Kidney (tissue), 14 donors: Measurements from ENCODE around the gene CFL2. TPM values are rescaled to one million over a fixed set of nuclear protein-coding genes. Genes with fewer than 3 reads are reported as not detected.
A peak's percentile ranks its signal among the peaks of the same experiment; 100 is the strongest.

ENCODE experiments used
- DNase-seq, 5 donors: peaks; one replicate each; pipeline ENCODE4 v3.0.0-alpha.2; 2013 to 2020
- FAIRE-seq: peaks from 2 replicates; lab custom pipeline; 2012; peaks lifted over from hg19 to GRCh38; lab: Jason Lieb, UNC
- H3K27ac ChIP-seq, 2 donors: one replicate each; pipeline ENCODE4 v1.7.0; 2013; ENCODE audit warnings: low read depth in 2 of 2, low read length in 2 of 2, inconsistent platforms in 1 of 2
- H3K27me3 ChIP-seq: one replicate; pipeline ENCODE4 v1.7.1; 2013; ENCODE audit warnings: low read length, inconsistent platforms; ENCODE audit not compliant: control insufficient read depth, insufficient read depth
- H3K36me3 ChIP-seq, 3 donors: one replicate each; pipeline versions ENCODE4 v1.7.0 to v1.7.1; 2013; ENCODE audit warnings: low read length in 3 of 3, control low read depth in 1 of 3, inconsistent platforms in 1 of 3; ENCODE audit not compliant: insufficient read depth in 3 of 3, control insufficient read depth in 2 of 3
- H3K4me1 ChIP-seq, 3 donors: one replicate each; pipeline versions ENCODE4 v1.7.0 to v1.7.1; 2013; ENCODE audit warnings: low read length in 3 of 3, inconsistent platforms in 1 of 3, low read depth in 1 of 3; ENCODE audit not compliant: control insufficient read depth in 2 of 3, insufficient read depth in 2 of 3
- H3K4me3 ChIP-seq, 3 donors: one replicate each; pipeline versions ENCODE4 v1.7.0 to v1.8.1; 2013; ENCODE audit warnings: low read length in 3 of 3, control low read depth in 1 of 3, inconsistent platforms in 1 of 3
- H3K9ac ChIP-seq, 3 donors: one replicate each; pipeline versions ENCODE4 v1.7.0 to v1.7.1; 2013; ENCODE audit warnings: low read length in 3 of 3, control low read depth in 1 of 3, inconsistent platforms in 1 of 3
- H3K9me3 ChIP-seq, 3 donors: one replicate each; pipeline versions ENCODE4 v1.7.0 to v1.7.1; 2013; ENCODE audit warnings: low read length in 3 of 3, control low read depth in 1 of 3, inconsistent platforms in 1 of 3; ENCODE audit not compliant: control insufficient read depth in 2 of 3, insufficient read depth in 1 of 3
- CTCF ChIP-seq: IDR thresholded peaks from 3 replicates; pipeline ENCODE4 v1.5.1; 2012; ENCODE audit warnings: mild to moderate bottlenecking, moderate library complexity, borderline replicate concordance; ENCODE audit not compliant: insufficient read depth; ENCODE audit errors: extremely low read depth
- intact Hi-C: fragments of 100-400 bp; cut with DNase I; formaldehyde crosslinking; loops from one replicate; pipeline ENCODE4 v1.11.1; 2022
- polyA plus RNA-seq: library from polyadenylated mRNA; stranded (reverse); fragments of 350-450 nt; fragmentation: Illumina TruSeq; extraction: RNeasy Lipid Tissue Mini Kit (QIAGEN cat#74804); gene quantifications from one replicate; pipeline ENCODE4 v1.2.3, GENCODE V29; 2014; ENCODE audit warnings: low read depth, low replicate concordance; ENCODE audit not compliant: insufficient read depth
- total RNA-seq: library from RNA; stranded (reverse); fragmentation: NEBNext Ultra II Directional; extraction: Animal tissue kit (Norgen Biotek cat#: 25700); gene quantifications from one replicate; pipeline ENCODE4 v1.2.1, GENCODE V29; 2021
- donor health status: control.
- donor health status: control.
- donor health status: control.
- donor health status: control.
- donor health status: control.
- donor health status: DM: yes; HTN: yes; CAD: no.
- donor health status: Normal renal cell carcinoma (clear cell type).

The CFL2 gene
- total and polyA plus RNA-seq, 2 donors from 2014 or later, result 32.5 to 56.3 TPM

DNA sequence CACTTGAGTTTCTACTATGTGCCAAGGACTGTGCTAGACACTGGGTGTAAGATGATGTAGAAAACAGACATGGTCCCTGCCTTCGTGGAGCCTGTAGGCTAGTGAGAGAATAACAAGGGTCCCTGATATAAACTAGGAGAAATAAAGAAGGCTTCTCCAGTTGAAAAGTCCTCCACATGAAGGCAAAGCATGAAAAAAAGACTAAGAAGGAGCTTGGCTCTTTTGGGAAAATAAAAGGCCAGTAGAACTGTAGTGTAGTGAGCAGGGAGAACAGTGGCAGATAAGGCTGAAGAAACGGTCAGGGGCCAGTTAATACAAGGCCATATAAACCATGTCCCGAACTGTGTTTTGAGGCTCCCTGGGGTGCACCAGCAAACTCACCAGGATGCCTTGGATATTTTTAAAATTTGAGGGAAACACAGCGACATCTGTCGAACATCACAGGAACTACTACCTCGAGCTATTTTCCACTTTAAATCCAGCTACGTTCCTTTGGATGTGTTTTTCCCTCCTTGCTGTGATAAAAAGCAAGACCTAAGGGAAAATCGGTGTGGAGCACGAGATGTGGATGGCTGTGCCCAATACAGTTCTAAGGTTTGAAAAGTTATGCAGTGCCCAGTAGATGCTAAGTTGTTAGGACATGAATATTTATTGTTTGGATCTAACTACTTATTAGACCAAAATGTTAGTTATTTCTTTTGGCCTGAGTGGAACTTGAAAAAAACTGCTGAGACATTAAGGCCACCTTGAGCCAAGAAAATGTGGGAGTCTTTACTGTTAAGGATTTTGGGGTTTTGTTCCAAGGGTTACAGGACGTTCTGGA is 8.5 kb upstream of the CFL2 start:
- intact Hi-C loops, result loop anchor here (5.0 kb wide), 1 partner anchor 46 kb away; no protein-coding TSS in a partner anchor
- no peaks in the 10 kb centered on the region for H3K27me3 ChIP-seq
- H3K9ac ChIP-seq, result no peak overlapping the region
- DNase-seq (peak in 4 of 5 donors; percentile 43 to 79 (median 60)), FAIRE-seq (no peak)
- no peaks in the 10 kb centered on the region for H3K9me3 ChIP-seq
- H3K36me3 ChIP-seq, result no peaks in the 10 kb centered on the region
- no peaks in the 10 kb centered on the region for H3K4me1 ChIP-seq
- no peak overlapping the region for H3K27ac ChIP-seq
- H3K4me3 ChIP-seq, result no peak overlapping the region
- TF ChIP-seq CTCF, result peak; percentile 81

- intact Hi-C loops, result loop anchor here (5.0 kb wide), 1 partner anchor 44 kb away; no protein-coding TSS in a partner anchor
Observed at GRCh38 chr14:34721129-34721528, 6.7 kb upstream of the CFL2 start.

DNA sequence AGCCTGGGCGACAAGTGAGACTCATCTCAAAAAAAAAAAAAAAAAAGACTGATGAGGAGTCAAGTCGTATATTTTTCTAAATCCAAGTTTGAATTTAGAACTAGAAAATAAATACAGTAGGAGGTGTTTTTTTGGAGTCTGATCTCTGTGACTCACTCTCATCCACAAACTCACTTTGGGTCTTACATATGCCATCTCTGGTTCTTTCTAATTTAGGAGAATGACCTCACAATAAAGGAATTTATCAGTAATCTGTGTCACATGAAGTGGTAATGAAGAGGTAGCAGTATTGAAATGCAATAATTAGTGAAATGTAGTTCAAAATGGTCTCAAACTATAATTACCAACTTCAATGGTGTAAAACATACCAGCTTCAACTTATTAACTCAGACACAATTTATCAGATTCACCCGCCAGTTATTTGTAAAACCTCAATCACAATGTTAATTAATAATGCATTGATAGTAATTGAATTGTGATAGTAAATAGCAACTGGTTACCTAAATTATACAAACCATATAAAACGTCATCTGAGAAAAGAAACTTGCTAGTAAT is 4.4 kb upstream of the CFL2 start:
- DNase-seq, result no peak
- no peak for TF ChIP-seq CTCF
- intact Hi-C loops, result no loop called here
- no peaks in the 10 kb centered on the region for H3K27me3 ChIP-seq
- no peak overlapping the region for H3K4me3 ChIP-seq
- H3K27ac ChIP-seq, result no peak overlapping the region
- no peak overlapping the region for H3K9ac ChIP-seq
- no peaks in the 10 kb centered on the region for H3K36me3 ChIP-seq
- no peak for FAIRE-seq
- no peaks in the 10 kb centered on the region for H3K9me3 ChIP-seq
- H3K4me1 ChIP-seq, result peaks cover 0 to 4% (median 3%) of the 10 kb centered on the region in 3 donors

More at GRCh38 chr14:34721129-34721528, 6.7 kb upstream of the CFL2 start:
- Histone ChIP-seq H3K9me3 (no peaks in the 10 kb centered on the region), H3K27me3 (no peaks in the 10 kb centered on the region), H3K36me3 (no peaks in the 10 kb centered on the region), H3K4me3 (no peak overlapping the region), H3K27ac (no peak overlapping the region), H3K4me1 (no peaks in the 10 kb centered on the region), H3K9ac (no peak overlapping the region)
- DNase-seq (no peak), FAIRE-seq (no peak)
- TF ChIP-seq CTCF, result no peak
